B cell (primary cell): ENCODE results near the gene KCNN1. TPM values are rescaled to one million over a fixed set of nuclear protein-coding genes. Genes with fewer than 3 reads are reported as not detected.

Source experiments
- ATAC-seq: fragments of 200-7000 bp; cut with Tn5 transposase; one replicate; pipeline ENCODE4 v1.10.0; 2021; ENCODE audit warnings: low read depth, mild to moderate bottlenecking, moderate number of reproducible peaks, moderate library complexity
- CTCF ChIA-PET: fragments of 350-600 bp; sonication (Branson Sonifier 250); formaldehyde crosslinking; loops from one replicate; lab custom pipeline; 2021; ENCODE audit warnings: antibody characterized with exemption, inconsistent platforms; lab: Charles Lee
- POLR2A ChIA-PET: fragments of 350-600 bp; sonication (Branson Sonifier 250); formaldehyde crosslinking; loops from one replicate; lab custom pipeline; 2021; ENCODE audit warnings: antibody characterized with exemption; lab: Charles Lee
- DNase-seq: peaks from one replicate; pipeline ENCODE4 v3.0.0; 2013
- H2AFZ ChIP-seq: 2 replicates; pipeline ENCODE4 v1.6.1; 2012; ENCODE audit warnings: mild to moderate bottlenecking, low read depth, low read length; ENCODE audit not compliant: insufficient read depth, poor library complexity, severe bottlenecking
- H3K27ac ChIP-seq, 2 donors: 1 replicate in 1 of 2; 2 replicates in 1 of 2; pipeline ENCODE4 v1.5.1; 2012 to 2013; ENCODE audit warnings: low read length in 2 of 2, mild to moderate bottlenecking in 2 of 2, moderate library complexity in 1 of 2
- H3K27me3 ChIP-seq, 4 experiments: fragments of 200-600 bp in 1 of 4; sonication (generic) in 1 of 4; replicated peaks in 1 of 4; 1 replicate in 2 of 4; 2 replicates in 2 of 4; pipeline versions ENCODE4 v1.6.1 to v1.7.0; 2013 to 2016; ENCODE audit warnings: low read length in 3 of 4, mild to moderate bottlenecking in 2 of 4, mixed read lengths in 1 of 4, moderate library complexity in 1 of 4; ENCODE audit not compliant: insufficient read depth in 4 of 4, control insufficient read depth in 3 of 4; ENCODE audit errors: control extremely low read depth in 1 of 4
- H3K36me3 ChIP-seq, 2 experiments: replicated peaks in 1 of 2; 1 replicate in 1 of 2; 2 replicates in 1 of 2; pipeline versions ENCODE4 v1.6.1 to v1.7.1; 2013; ENCODE audit warnings: low read length in 1 of 2; ENCODE audit not compliant: insufficient read depth in 2 of 2, control insufficient read depth in 1 of 2; ENCODE audit errors: control extremely low read depth in 1 of 2, extremely low read depth in 1 of 2
- H3K4me1 ChIP-seq, 2 donors: fragments of 200-600 bp in 1 of 2; sonication (generic) in 1 of 2; 1 replicate in 1 of 2; 2 replicates in 1 of 2; pipeline versions ENCODE4 v1.5.1 to v1.6.1; 2013 to 2017; ENCODE audit warnings: low read length in 2 of 2; ENCODE audit not compliant: control insufficient read depth in 2 of 2, insufficient read depth in 2 of 2
- H3K4me2 ChIP-seq: replicated peaks from 2 replicates; pipeline ENCODE3; 2012; ENCODE audit warnings: mild to moderate bottlenecking, low read depth, low read length; ENCODE audit not compliant: poor library complexity, severe bottlenecking
- H3K4me3 ChIP-seq, 5 experiments: fragments of 200-600 bp in 1 of 5; sonication (generic) in 1 of 5; 1 replicate in 3 of 5; 2 replicates in 2 of 5; pipeline versions ENCODE4 v1.5.1 to v1.7.0; 2011 to 2016; ENCODE audit warnings: low read length in 4 of 5, mild to moderate bottlenecking in 4 of 5, low read depth in 2 of 5, control low read depth in 1 of 5, moderate library complexity in 1 of 5; ENCODE audit not compliant: insufficient read depth in 1 of 5; ENCODE audit errors: control extremely low read depth in 1 of 5, extremely low read depth in 1 of 5
- H3K79me2 ChIP-seq: fragments of 200-600 bp; sonication (generic); one replicate; pipeline ENCODE4 v1.6.0; 2016; ENCODE audit warnings: low read length; ENCODE audit not compliant: control insufficient read depth, insufficient read depth
- H3K9ac ChIP-seq: fragments of 200-600 bp; sonication (generic); 2 replicates; pipeline ENCODE4 v1.6.1; 2017; ENCODE audit warnings: mild to moderate bottlenecking, low read length, moderate library complexity
- H3K9me3 ChIP-seq, 3 donors: one replicate each; pipeline versions ENCODE4 v1.6.1 to v1.7.1; 2013; ENCODE audit warnings: low read length in 2 of 3; ENCODE audit not compliant: control insufficient read depth in 2 of 3, insufficient read depth in 1 of 3; ENCODE audit errors: control extremely low read depth in 1 of 3
- H4K20me1 ChIP-seq: 2 replicates; pipeline ENCODE4 v1.6.0; 2012; ENCODE audit warnings: mild to moderate bottlenecking, low read length; ENCODE audit not compliant: insufficient read depth, control insufficient read depth, poor library complexity, severe bottlenecking
- H3K27ac Mint-ChIP-seq: one replicate; pipeline ENCODE4 v1.8.0; 2021; ENCODE audit warnings: mixed read lengths
- H3K27me3 Mint-ChIP-seq: one replicate; pipeline ENCODE4 v1.8.0; 2021; ENCODE audit warnings: mixed read lengths
- H3K4me1 Mint-ChIP-seq: one replicate; pipeline ENCODE4 v1.8.0; 2021; ENCODE audit warnings: mixed read lengths
- H3K4me3 Mint-ChIP-seq: one replicate; pipeline ENCODE4 v1.8.0; 2021; ENCODE audit warnings: mixed read lengths
- H3K9me3 Mint-ChIP-seq: one replicate; pipeline ENCODE4 v1.8.0; 2022; ENCODE audit warnings: mixed read lengths; ENCODE audit not compliant: insufficient read depth
- EZH2 ChIP-seq: IDR thresholded peaks from 2 replicates; pipeline ENCODE4 v1.6.1; 2012; ENCODE audit warnings: borderline replicate concordance, low read depth, mild to moderate bottlenecking, moderate library complexity, low read length; ENCODE audit not compliant: insufficient read depth, poor library complexity, severe bottlenecking
- WGBS: methylation state at CpG from one replicate; pipeline ENCODE4 v1.1.5; 2013; ENCODE audit warnings: missing lambda C conversion rate; ENCODE audit not compliant: insufficient coverage; 5-methylcytosine and 5-hydroxymethylcytosine counted together
- intact Hi-C: fragments of 100-400 bp; cut with micrococcal nuclease; formaldehyde crosslinking; loops from one replicate; pipeline ENCODE4 v1.10.0; 2022
- polyA plus RNA-seq: library from polyadenylated mRNA; depleted of rRNA; stranded (reverse); fragments of >200 nt; gene quantifications from 2 replicates; pipeline ENCODE4 v1.2.3, GENCODE V29; 2012
- total RNA-seq, 2 donors: library from RNA; stranded (reverse); fragments of 120-200 nt in 1 of 2; gene quantifications; 1 replicate in 1 of 2; 2 replicates in 1 of 2; pipeline versions ENCODE4 v1.2.3 to v1.2.4, GENCODE V29; 2013 to 2022
- TF ChIP-seq, protein P1 (sequence below): fragments of 200-600 bp; IDR thresholded peaks from one replicate; pipeline ENCODE4 v1.8.0; 2022; ENCODE audit warnings: antibody characterized with exemption, mild to moderate bottlenecking

KCNN1 gene
- total and polyA plus RNA-seq, 2 donors (not counting 1 experiment from before 2014, with no cell fraction given) = 0.04 TPM; not detected in 1

DNA sequence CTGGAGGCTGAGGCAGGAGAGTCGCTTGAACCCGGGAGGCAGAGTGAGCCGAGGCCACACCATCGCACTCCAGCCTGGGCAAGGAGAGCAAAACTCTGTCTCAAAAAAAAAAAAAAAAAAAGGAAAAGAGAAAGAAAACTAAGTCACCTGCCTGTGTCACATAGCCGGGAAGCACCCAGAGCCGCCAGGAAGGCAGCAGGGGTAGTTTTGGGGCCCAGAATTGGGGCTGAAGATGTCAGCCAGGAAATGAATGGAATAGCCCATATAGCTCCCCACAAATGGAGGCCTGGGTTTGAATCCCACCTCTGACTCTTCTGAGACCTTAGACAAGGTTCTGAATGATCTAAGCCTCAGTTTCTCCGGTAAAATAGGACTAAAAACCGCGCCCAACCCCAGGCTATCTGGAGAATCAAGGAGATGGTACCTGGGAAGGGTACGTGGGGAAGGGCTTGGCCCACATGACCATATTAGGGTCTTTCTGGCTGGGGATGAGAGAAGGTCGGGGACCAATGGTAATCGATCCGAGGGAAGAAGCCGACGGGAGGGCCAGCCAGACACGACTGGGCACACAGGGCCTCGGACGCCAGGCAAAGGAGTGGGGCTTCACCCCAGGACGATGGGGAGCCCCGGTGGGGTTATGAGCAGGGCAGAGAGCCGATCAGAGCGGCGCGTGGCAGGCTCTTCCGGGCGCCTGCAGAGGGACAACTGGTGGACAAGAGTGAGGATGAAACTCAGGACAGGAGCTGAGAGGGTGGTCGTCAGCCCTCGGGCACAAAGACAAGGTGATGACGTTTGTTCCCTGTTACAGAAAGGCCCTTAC lies 19.7 kb upstream of the KCNN1 start:
- POLR2A ChIA-PET = interaction anchor here (0.5 to 1.7 kb wide), 12 partner anchors 9 to 477 kb away, joined by 3 to 8 read pairs (median 4); partner anchors contain the start of genes ARRDC2, CCDC124, FCHO1 and JAK3
- intact Hi-C loops = loop anchor here (1.0 to 5.0 kb wide), 2 partner anchors 50 to 150 kb away; partner anchors contain the start of gene MAST3
- H3K27ac Mint-ChIP-seq = peak overlapping the region; percentile 90
- peak overlapping the region; percentile 95 for H3K4me2 ChIP-seq
- H3K4me3 ChIP-seq = peak overlapping the region in 4 of 5 experiments; percentile 46 to 73 (median 58)
- H3K9ac ChIP-seq = peak overlapping the region; percentile 75
- peaks cover 0 to 6% of the 10 kb centered on the region in 2 experiments for H3K36me3 ChIP-seq
- CTCF ChIA-PET = interaction anchor here (0.7 to 8.7 kb wide), 9 partner anchors 9 to 192 kb away, joined by 3 to 117 read pairs (median 6); partner anchors contain the start of gene CCDC124
- H3K4me3 Mint-ChIP-seq = peak overlapping the region; percentile 91
- H4K20me1 ChIP-seq = peaks cover 5% of the 10 kb centered on the region
- peaks cover 0 to 10% (median 0%) of the 10 kb centered on the region in 3 donors for H3K9me3 ChIP-seq
- H3K79me2 ChIP-seq = no peaks in the 10 kb centered on the region
- TF ChIP-seq EZH2 = no peak
- TF ChIP-seq, protein P1, sequence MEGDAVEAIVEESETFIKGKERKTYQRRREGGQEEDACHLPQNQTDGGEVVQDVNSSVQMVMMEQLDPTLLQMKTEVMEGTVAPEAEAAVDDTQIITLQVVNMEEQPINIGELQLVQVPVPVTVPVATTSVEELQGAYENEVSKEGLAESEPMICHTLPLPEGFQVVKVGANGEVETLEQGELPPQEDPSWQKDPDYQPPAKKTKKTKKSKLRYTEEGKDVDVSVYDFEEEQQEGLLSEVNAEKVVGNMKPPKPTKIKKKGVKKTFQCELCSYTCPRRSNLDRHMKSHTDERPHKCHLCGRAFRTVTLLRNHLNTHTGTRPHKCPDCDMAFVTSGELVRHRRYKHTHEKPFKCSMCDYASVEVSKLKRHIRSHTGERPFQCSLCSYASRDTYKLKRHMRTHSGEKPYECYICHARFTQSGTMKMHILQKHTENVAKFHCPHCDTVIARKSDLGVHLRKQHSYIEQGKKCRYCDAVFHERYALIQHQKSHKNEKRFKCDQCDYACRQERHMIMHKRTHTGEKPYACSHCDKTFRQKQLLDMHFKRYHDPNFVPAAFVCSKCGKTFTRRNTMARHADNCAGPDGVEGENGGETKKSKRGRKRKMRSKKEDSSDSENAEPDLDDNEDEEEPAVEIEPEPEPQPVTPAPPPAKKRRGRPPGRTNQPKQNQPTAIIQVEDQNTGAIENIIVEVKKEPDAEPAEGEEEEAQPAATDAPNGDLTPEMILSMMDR = no peak
- H3K27me3 Mint-ChIP-seq = peaks cover 15% of the 10 kb centered on the region
- H3K4me1 ChIP-seq = peaks cover 46 to 53% of the 10 kb centered on the region in 2 donors
- DNase-seq (no peak), ATAC-seq (peak; percentile 15)
- H3K27me3 ChIP-seq = peaks cover 0 to 32% (median 19%) of the 10 kb centered on the region in 4 experiments
- no peaks in the 10 kb centered on the region for H3K9me3 Mint-ChIP-seq
- peak overlapping the region; percentile 91 to 94 for H3K27ac ChIP-seq
- H3K4me1 Mint-ChIP-seq = peaks cover 49% of the 10 kb centered on the region
- peak overlapping the region; percentile 76 for H2AFZ ChIP-seq
- 22% methylated on average over 27 of the region's 29 CpGs for WGBS
